NCI-H510A (cell line): Measurements from ENCODE around the gene LPGAT1.
"Not testable (repeated sequence)": the region's sequence is repeated elsewhere in the genome, so short reads cannot be mapped to it uniquely, and the experiment has no call there.

Source experiments
- DNase-seq: peaks from one replicate; lab custom pipeline; 2025; lab: John Stamatoyannopoulos, UW

LPGAT1 gene

GRCh38 chr1:211735208-211736170, 95.1 kb downstream of the LPGAT1 start:
- no peak for DNase-seq

GRCh38 chr1:211734791-211735190, 95.8 kb downstream of the LPGAT1 start:
- peak; percentile 83 for DNase-seq

GRCh38 chr1:211734359-211734758, 96.2 kb downstream of the LPGAT1 start:
- peak; percentile 45 for DNase-seq

- DNase-seq: no peak
Observed at GRCh38 chr1:211732293-211732980, 98.1 kb downstream of the LPGAT1 start.

- DNase-seq: peak; percentile 38
Observed at GRCh38 chr1:211731456-211732292, 98.9 kb downstream of the LPGAT1 start.

DNA sequence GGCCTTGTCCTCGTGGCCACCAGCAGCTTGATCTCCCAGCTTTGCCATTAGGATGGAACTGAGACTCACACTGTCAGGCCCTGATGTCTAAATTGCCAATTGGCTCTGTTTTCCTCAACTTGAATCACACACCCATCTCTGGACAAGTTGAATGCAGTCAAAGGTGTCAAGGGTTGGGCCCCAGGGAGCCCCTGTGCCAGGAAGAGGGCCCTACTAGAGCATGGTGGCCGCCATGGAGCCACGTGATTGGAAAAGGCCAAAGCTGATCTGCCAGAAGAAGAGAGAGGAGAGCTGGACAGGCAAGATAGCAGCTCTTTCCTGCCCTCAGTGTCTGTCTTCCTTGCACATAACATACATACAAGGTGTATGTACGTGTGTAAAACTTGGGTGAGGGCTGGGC, 100.2 kb downstream of the LPGAT1 start:
- no peak for DNase-seq

- no peak for DNase-seq
Observed at GRCh38 chr1:211729238-211729637, 101.3 kb downstream of the LPGAT1 start.

GRCh38 chr1:211726467-211726995, 104.0 kb downstream of the LPGAT1 start:
- no peak for DNase-seq

- no peak for DNase-seq
Observed at GRCh38 chr1:211724687-211725196, 105.8 kb downstream of the LPGAT1 start.

DNA sequence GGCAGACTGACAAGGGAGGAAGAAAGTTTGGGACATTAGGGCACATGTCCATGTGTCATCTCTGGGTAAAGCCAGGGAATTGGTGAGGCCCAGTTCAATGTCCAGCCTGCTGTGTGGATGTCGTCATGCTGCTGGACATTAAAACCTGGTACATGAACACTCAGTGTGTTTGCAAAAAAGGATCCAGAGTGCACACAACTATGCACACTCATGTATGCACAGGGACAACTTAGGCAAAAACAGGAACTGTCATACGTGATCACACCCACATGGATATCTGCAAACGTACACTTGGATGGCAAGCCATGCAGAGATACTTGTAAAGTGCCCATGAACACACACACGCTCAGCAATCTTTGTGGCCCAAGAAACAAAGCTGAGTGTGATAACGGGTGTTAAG, 107.3 kb downstream of the LPGAT1 start:
- no peak for DNase-seq

- no peak for DNase-seq
Observed at GRCh38 chr1:211722277-211723175, 108.0 kb downstream of the LPGAT1 start.

DNA sequence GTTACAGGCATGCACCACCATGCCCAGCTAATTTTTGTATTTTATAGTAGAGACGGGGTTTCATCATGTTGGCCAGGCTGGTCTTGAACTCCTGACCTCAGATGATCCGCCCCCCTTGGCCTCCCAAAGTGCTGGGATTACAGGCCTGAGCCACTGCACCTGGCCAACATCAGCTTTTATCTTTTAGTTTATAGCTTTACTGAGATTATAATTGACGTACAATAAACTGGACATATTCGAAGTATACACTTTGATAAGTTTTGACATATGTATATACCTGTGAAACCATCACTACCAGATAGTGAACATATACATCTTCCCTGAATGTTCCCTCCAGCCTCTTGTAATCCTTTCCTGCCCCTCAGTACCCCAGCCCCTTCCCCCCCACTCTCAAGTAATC, 114.0 kb downstream of the LPGAT1 start:
- not testable (repeated sequence) for DNase-seq

- DNase-seq: no peak
Observed at GRCh38 chr1:211715971-211716370, 114.6 kb downstream of the LPGAT1 start.

- no peak for DNase-seq
Observed at GRCh38 chr1:211714154-211714553, 116.4 kb downstream of the LPGAT1 start.

GRCh38 chr1:211713231-211713630, 117.3 kb downstream of the LPGAT1 start:
- no peak for DNase-seq

- peak; percentile 43 for DNase-seq
Observed at GRCh38 chr1:211711315-211711705, 119.3 kb downstream of the LPGAT1 start.

- DNase-seq: no peak
Observed at GRCh38 chr1:211710566-211711314, 119.8 kb downstream of the LPGAT1 start.

- DNase-seq: no peak
Observed at GRCh38 chr1:211708926-211709325, 121.6 kb downstream of the LPGAT1 start.

GRCh38 chr1:211708006-211708405, 122.6 kb downstream of the LPGAT1 start:
- no peak for DNase-seq
